GM18520 (cell line): ENCODE measurements around the gene PDGFD.

ENCODE experiments used
- ATAC-seq: cut with Tn5 transposase; IDR thresholded peaks from one replicate; pipeline ENCODE4 v1.9.1; 2021; ENCODE audit not compliant: unreplicated experiment

PDGFD gene

GRCh38 chr11:104146421-104146820 is 17.5 kb downstream of the PDGFD start:
- ATAC-seq, result no peak

GRCh38 chr11:104145062-104145461 is 18.9 kb downstream of the PDGFD start:
- no peak for ATAC-seq

- ATAC-seq, result no peak
These were observed 21.2 kb downstream of the PDGFD start for GRCh38 chr11:104142698-104143097.

GRCh38 chr11:104136861-104137260 is 27.1 kb downstream of the PDGFD start:
- ATAC-seq, result no peak

- no peak for ATAC-seq
These were observed 29.2 kb downstream of the PDGFD start for GRCh38 chr11:104134745-104135144.

- ATAC-seq, result no peak
These were observed 33.8 kb downstream of the PDGFD start for GRCh38 chr11:104130161-104130560.

- ATAC-seq, result no peak
These were observed 34.8 kb downstream of the PDGFD start for GRCh38 chr11:104129145-104129544.

GRCh38 chr11:104127828-104128227 is 36.1 kb downstream of the PDGFD start:
- ATAC-seq, result no peak

GRCh38 chr11:104126464-104126863 is 37.5 kb downstream of the PDGFD start:
- no peak for ATAC-seq

GRCh38 chr11:104124979-104125378 is 39.0 kb downstream of the PDGFD start:
- peak; percentile 95 for ATAC-seq

GRCh38 chr11:104122836-104123235 is 41.1 kb downstream of the PDGFD start:
- ATAC-seq, result no peak

- no peak for ATAC-seq
These were observed 41.8 kb downstream of the PDGFD start for GRCh38 chr11:104122011-104122635.

- no peak for ATAC-seq
These were observed 43.3 kb downstream of the PDGFD start for GRCh38 chr11:104120493-104121137.

GRCh38 chr11:104118105-104118744 is 45.7 kb downstream of the PDGFD start:
- ATAC-seq, result no peak

- no peak for ATAC-seq
These were observed 50.4 kb downstream of the PDGFD start for GRCh38 chr11:104113541-104113940.

GRCh38 chr11:104106136-104106754 is 57.7 kb downstream of the PDGFD start:
- no peak for ATAC-seq

GRCh38 chr11:104105155-104105554 is 58.8 kb downstream of the PDGFD start:
- no peak for ATAC-seq

- peak; percentile 80 for ATAC-seq
These were observed 59.3 kb downstream of the PDGFD start for GRCh38 chr11:104104664-104105063.

GRCh38 chr11:104104201-104104600 is 59.7 kb downstream of the PDGFD start:
- ATAC-seq, result peak; percentile 18

- ATAC-seq, result no peak
These were observed 65.4 kb downstream of the PDGFD start for GRCh38 chr11:104098555-104098954.

GRCh38 chr11:104098132-104098531 is 65.8 kb downstream of the PDGFD start:
- ATAC-seq, result peak; percentile 94

- ATAC-seq, result no peak
These were observed 67.0 kb downstream of the PDGFD start for GRCh38 chr11:104096900-104097299.
